AG09309 (cell line): ENCODE measurements around the gene ASPG.

Source experiments
- DNase-seq: peaks from one replicate; pipeline ENCODE4 v3.0.0-alpha.2; 2010; ENCODE audit warnings: low read depth
- H3K4me3 ChIP-seq: 2 replicates; pipeline ENCODE4 v1.5.1; 2011; ENCODE audit warnings: mild to moderate bottlenecking, low read depth, low read length, moderate library complexity; ENCODE audit not compliant: control insufficient read depth
- TF ChIP-seq, protein P1 (sequence below): IDR thresholded peaks from 2 replicates; pipeline ENCODE4 v1.5.1; 2011; ENCODE audit warnings: mild to moderate bottlenecking, low read depth, low read length, inconsistent platforms; ENCODE audit not compliant: insufficient read depth, control insufficient read depth; ENCODE audit errors: missing control alignments

Gene ASPG

DNA sequence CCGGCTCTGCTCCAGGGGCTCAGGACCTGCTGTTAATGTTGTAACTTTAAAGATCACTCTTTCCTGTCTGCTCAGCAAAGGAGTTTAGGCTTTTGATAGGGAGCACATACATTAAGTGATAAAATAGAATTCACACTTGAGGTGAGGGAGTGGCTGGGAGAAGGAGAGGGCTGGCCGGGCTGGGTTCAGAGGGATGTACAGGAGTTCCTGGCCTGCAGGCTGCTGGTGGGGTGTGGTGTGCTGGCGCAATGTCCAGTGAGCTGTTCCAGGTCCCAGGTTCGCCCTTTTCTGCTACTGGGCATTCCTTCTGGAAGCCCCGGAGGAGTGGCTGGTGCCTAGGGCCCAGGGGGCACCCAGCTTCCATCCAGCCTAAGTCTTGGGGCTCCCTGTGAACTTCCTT, 70.6 kb downstream of the ASPG start:
- no peak overlapping the region for H3K4me3 ChIP-seq
- TF ChIP-seq, protein P1, sequence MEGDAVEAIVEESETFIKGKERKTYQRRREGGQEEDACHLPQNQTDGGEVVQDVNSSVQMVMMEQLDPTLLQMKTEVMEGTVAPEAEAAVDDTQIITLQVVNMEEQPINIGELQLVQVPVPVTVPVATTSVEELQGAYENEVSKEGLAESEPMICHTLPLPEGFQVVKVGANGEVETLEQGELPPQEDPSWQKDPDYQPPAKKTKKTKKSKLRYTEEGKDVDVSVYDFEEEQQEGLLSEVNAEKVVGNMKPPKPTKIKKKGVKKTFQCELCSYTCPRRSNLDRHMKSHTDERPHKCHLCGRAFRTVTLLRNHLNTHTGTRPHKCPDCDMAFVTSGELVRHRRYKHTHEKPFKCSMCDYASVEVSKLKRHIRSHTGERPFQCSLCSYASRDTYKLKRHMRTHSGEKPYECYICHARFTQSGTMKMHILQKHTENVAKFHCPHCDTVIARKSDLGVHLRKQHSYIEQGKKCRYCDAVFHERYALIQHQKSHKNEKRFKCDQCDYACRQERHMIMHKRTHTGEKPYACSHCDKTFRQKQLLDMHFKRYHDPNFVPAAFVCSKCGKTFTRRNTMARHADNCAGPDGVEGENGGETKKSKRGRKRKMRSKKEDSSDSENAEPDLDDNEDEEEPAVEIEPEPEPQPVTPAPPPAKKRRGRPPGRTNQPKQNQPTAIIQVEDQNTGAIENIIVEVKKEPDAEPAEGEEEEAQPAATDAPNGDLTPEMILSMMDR: no peak
- no peak for DNase-seq

DNA sequence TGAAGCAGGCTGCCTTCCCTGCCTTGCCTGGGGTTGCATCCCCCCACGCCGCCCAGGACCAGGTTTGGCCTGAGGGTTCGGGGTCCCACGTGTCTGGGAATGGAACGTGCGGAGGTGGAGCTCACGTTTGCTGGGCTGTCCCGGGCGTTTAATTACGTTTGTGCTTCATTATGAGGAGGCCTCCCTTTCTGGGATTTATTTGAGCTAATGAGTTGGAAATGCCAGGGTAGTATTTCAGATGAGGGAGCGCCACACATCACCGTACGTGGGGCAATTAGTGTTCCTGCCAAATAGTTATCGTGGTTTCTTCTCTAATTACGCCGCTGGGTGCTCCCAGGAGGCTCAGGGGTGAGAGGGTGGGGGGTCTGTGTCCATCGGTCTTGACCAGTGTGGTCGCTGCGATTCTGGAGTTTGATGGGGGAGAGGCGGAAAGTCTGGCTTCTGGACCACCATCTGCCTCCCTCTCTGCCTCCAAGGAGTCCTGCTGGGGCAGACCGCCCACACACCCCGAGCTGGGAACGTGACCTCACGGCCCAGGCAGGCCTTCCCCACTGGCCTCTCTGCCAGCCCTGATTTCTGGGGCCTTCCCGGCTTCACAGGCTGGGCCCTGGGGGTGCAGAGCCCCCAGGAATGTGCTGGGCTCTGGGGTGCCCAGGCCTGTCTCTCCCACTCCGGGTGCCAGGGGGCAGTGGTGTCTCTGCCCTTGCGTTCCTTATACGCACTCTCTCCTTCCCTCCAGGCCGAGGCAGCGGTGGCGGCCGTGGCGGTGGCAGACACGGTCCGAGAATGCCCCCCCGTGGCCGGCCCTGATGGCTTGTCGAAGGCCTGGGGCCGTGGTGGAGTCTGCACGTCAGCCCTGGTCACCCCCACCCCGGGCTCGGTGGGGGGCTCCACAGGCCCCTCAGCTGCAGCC, 71.8 kb downstream of the ASPG start:
- H3K4me3 ChIP-seq: no peak overlapping the region
- TF ChIP-seq, protein P1: no peak
- no peak for DNase-seq

DNA sequence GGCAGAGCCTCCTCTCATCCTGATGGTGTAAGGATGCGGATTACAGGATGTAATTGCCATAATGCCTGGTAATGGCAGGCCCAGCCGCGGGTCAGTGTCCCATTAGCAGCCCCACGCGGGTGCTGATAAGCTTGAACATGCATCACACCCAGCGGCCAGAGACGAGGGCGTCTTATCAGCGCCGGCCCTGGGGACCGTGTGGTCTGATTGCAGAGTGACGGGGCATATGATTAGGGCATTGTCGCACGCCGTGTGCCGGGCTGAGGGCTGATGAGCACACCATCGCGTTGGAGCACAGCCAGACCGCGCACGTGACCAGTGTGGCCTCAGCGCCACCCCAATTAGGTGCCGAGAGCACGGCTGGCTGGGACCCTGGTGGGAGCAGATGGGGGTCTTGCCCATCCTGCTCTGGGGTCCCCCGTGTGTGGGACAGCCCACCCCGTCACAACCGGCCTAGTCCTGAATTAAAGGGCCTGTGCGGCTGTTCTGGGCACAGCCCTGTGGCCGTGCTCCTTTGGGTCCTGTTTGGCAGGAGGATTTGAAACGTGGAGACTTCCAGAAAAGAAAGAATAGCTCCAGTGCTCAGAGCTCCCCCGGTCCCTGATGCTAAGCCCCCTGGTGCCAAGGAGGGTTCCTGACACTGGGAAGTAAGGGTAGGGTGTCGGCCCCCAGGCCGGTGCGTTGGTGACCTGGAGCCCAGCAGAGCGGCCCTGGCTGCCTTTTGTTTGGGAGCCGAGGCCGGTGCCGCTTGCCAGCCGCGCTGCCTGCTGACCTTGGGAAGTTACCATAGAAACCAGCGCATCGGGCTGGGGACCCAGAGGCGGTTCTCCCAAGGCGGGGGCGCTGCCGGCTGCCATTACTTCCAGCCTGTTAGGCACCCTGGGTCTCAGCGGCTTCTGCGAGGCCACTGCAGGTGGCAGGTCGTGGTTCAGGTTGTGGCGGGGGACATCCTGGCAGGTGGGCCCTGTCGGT, 73.6 kb downstream of the ASPG start:
- TF ChIP-seq, protein P1: no peak
- no peak for DNase-seq
- H3K4me3 ChIP-seq: no peak overlapping the region

DNA sequence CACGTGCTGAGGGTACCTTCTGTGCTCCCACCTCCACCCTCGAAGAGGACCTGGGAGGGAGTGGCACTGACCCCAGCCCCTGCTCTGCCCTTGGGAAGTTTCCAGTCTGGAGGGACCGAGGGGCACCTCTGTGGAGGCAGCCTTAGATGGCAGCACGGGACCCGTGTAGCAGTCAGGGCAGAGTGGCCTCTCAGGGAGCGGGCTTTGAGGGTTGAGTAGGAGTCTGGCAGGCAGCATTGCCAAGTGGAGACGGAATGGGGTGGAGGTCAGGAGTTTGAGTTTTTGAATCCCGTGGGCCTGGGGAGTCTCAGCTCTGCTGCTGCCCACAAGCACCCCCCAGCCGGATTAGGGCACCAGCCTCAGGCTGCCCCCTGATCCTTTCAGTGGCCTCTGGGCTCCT, 74.5 kb downstream of the ASPG start:
- TF ChIP-seq, protein P1: no peak
- DNase-seq: no peak
- H3K4me3 ChIP-seq: no peak overlapping the region

DNA sequence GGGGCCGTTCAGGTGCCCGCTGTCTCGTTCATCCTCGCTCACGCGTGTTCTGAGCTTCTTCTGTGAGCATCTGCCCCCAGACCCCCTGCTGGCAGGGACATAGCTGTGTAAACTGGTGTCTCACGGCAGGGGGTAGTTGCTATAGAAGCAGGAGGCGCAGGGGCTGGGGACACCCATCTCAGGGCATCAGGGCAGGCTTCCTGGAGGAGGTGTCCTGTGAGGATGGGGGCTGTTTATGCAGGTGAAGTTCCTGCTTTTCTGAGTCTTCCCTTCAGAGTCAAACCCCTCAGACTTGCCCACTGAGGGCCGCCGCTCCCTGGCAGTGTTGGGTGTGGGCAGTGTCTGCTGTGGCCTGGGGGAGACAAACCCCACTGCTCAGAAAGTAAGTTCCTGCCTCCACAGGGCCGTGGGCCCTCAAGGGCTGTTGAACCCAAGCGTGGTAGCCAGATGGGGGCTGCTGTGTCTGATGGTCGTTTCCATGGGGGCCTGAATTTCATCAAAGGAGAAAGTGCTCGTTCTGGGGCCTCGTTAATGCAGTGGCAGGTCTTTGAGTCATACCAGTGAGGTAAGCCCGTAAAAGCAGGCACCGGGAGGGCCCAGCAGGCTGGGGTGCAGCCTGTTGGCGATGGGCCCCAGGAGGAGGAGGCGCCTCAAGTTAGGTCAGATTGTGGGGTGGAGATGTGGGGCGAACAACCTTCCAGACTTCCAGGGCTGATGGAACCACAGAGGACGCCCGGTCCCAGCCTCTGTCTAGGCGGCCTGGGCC, 76.3 kb downstream of the ASPG start:
- TF ChIP-seq, protein P1: no peak
- DNase-seq: no peak
- H3K4me3 ChIP-seq: no peak overlapping the region

DNA sequence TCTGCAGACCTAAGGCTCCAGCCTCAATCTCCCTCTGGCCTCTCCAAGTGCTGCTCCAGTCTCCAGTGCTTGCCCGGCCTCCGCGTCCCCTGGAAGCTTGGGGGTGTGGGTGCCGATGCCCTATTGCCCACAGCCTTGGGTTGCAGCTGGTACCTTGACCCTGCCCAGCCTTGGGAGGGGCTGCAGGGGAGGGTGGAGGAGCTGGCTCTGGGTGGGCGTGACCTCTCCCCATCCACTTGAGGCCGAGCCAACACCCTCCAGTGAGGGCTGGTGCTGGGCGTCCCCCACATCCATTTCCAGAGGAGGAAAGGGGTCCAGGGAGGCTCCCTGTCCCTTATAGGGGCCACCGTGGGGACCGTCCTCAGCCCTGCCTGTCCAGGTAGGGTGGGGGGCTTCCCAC, 77.0 kb downstream of the ASPG start:
- H3K4me3 ChIP-seq: no peak overlapping the region
- TF ChIP-seq, protein P1: no peak
- DNase-seq: no peak
